ENCODE data around the gene KLK12.

GRCh38 chr19:51063664-51064063, 28.9 kb upstream of the KLK12 start:
- TF ChIP-seq CTCF (IDR thresholded peaks at IDR 0.05) (no peak), POLR2A (IDR thresholded peaks at IDR 0.05) (no peak)
